ENCODE measurements around the gene ERVW-1. TPM values are rescaled to one million over a fixed set of nuclear protein-coding genes. Genes with fewer than 3 reads are reported as not detected.

The ERVW-1 gene
- total and polyA plus RNA-seq, 2 of the 13 experiments (the other 11 are each of a cell fraction or from before 2014, with no cell fraction given) = not detected

GRCh38 chr7:92447345-92448204 is 30.2 kb downstream of the ERVW-1 start, which contains the start of gene GATAD1 (continued):
- TF ChIP-seq KDM6A (CRISPR knock-in tag; IDR thresholded peaks at IDR 0.05; ENCODE audit: low read depth) = no peak
- TF ChIP-seq ISL2 (CRISPR knock-in tag; IDR thresholded peaks at IDR 0.05) = peak; percentile 75
- TF ChIP-seq CAMTA2 (CRISPR knock-in tag; IDR thresholded peaks at IDR 0.05; ENCODE audit: borderline replicate concordance) = no peak
- no peak for TF ChIP-seq ZNF33A (CRISPR knock-in tag; IDR thresholded peaks at IDR 0.05; ENCODE audit: borderline replicate concordance)
- peak; percentile 67 for TF ChIP-seq HOXA5 (CRISPR knock-in tag; IDR thresholded peaks at IDR 0.05)
- no peak for TF ChIP-seq ZNF577 (CRISPR knock-in tag; IDR thresholded peaks at IDR 0.05; ENCODE audit: borderline replicate concordance, low read depth)
- no peak for TF ChIP-seq ZNF101 (CRISPR knock-in tag; IDR thresholded peaks at IDR 0.05; ENCODE audit: borderline replicate concordance, low read depth)
- no peak for TF ChIP-seq CEBPG (CRISPR knock-in tag; IDR thresholded peaks at IDR 0.05)
- TF ChIP-seq SP4 (CRISPR knock-in tag; IDR thresholded peaks at IDR 0.05) = peak; percentile 67; the same call in 1 of the 2 replicates
- peak; percentile 45; the same call in 1 of the 2 replicates for TF ChIP-seq NCOA2 (CRISPR knock-in tag; IDR thresholded peaks at IDR 0.05)
- no peak for TF ChIP-seq HNRNPH1 (optimal IDR thresholded peaks at IDR 0.05; ENCODE audit: low read depth, low read length)
- no peak for TF ChIP-seq FOXK2 (IDR thresholded peaks at IDR 0.05)
- peak; percentile 89 for TF ChIP-seq POGZ (CRISPR knock-in tag; IDR thresholded peaks at IDR 0.05)
- TF ChIP-seq ATF3 (CRISPR knock-in tag; IDR thresholded peaks at IDR 0.05) = peak; percentile 14; the same call in 1 of the 2 replicates
- no peak for TF ChIP-seq ZMYM2 (CRISPR knock-in tag; IDR thresholded peaks at IDR 0.05)
- no peak for TF ChIP-seq STAT5B (CRISPR knock-in tag; IDR thresholded peaks at IDR 0.05)
- TF ChIP-seq HCFC1 (IDR thresholded peaks at IDR 0.05; ENCODE audit: low read depth, low read length) = no peak
